ENCODE data around the gene MALAT1.

MALAT1 gene

GRCh38 chr11:65538232-65538914 is 39.5 kb downstream of the MALAT1 start:
- H3K4me3 ChIP-seq (ENCODE audit: low read depth, low read length), result no peak overlapping the region
- TF ChIP-seq, protein P1, sequence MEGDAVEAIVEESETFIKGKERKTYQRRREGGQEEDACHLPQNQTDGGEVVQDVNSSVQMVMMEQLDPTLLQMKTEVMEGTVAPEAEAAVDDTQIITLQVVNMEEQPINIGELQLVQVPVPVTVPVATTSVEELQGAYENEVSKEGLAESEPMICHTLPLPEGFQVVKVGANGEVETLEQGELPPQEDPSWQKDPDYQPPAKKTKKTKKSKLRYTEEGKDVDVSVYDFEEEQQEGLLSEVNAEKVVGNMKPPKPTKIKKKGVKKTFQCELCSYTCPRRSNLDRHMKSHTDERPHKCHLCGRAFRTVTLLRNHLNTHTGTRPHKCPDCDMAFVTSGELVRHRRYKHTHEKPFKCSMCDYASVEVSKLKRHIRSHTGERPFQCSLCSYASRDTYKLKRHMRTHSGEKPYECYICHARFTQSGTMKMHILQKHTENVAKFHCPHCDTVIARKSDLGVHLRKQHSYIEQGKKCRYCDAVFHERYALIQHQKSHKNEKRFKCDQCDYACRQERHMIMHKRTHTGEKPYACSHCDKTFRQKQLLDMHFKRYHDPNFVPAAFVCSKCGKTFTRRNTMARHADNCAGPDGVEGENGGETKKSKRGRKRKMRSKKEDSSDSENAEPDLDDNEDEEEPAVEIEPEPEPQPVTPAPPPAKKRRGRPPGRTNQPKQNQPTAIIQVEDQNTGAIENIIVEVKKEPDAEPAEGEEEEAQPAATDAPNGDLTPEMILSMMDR (conservative IDR thresholded peaks at IDR 0.05; ENCODE audit: low read depth, low read length), result no peak
- no peak for DNase-seq (ENCODE audit: low read depth)

DNA sequence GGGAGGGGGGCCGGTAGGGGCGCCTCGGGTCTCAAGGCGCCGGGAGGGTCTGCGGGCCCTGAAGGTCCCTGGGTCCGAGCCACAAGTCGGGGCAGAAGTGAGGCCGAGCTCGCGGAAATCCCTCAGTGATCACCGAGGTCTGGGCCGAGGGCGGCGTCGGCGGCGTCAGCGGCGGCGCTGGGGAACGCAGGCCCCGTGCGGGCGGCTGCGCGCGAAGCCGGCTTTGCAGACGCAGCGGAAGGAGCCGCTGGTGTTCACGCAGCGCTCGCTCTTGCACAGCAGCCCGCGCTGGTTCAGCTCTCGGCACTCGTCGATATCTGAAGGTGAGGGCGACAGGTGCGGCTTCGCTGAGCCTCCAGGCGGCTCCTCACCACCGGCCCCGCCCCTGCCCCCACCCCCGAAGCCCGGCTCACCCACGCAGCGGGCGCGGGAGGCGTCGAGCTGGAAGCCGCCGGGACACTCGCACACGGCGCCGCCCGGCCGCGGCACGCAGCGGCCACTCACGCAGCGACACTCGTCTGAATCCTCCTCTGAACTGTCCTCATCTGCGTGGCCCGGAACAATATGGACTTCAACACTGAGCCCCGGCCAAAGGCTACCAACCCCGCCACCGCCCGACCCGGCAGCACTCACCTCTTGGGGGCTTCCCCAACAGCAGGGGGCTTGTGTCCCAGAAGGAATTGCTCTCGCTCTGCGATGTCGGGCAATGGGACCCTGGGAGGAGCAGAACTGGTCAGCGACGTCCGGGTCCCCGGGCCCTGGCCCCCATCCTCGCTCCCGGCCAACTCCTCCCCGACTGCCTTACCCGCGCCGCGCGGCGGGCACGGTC is 40.3 kb downstream of the MALAT1 start:
- no peak for DNase-seq (ENCODE audit: low read depth)
- H3K4me3 ChIP-seq (ENCODE audit: low read depth, low read length), result no peak overlapping the region
- TF ChIP-seq, protein P1 (conservative IDR thresholded peaks at IDR 0.05; ENCODE audit: low read depth, low read length), result no peak

DNA sequence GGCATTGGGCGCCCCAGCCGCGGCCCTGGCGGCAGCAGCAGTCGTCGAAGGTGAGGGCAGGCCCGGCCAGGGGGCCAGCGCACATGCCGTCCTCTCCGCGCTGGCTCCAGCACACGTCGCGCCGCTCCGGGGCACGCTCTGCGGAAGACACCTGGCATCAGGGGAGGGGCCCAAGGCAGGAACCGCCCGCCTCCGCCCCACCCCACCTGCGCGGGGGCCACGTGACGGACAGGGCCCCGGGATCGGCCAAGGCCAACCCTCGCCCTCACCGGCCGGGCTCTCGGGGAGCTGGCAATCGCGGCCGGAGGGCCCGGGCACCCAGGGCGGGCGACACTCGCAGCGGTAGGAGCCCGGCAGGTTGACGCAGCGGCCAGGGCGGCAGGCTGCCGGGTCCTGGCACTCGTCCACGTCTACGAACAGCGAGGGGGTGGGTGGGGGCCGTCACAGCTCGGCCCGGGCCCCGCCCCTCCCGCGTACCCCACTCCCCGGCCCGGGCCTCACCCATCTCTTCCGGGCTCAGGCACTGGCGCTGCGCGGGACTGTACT is 41.0 kb downstream of the MALAT1 start:
- TF ChIP-seq, protein P1 (conservative IDR thresholded peaks at IDR 0.05; ENCODE audit: low read depth, low read length), result no peak
- no peak for DNase-seq (ENCODE audit: low read depth)
- peak overlapping the region; percentile 55 for H3K4me3 ChIP-seq (ENCODE audit: low read depth, low read length)

GRCh38 chr11:65540290-65541092 is 41.6 kb downstream of the MALAT1 start:
- H3K4me3 ChIP-seq (ENCODE audit: low read depth, low read length), result peak overlapping the region; percentile 55
- TF ChIP-seq, protein P1 (conservative IDR thresholded peaks at IDR 0.05; ENCODE audit: low read depth, low read length), result peak; percentile 89

DNA sequence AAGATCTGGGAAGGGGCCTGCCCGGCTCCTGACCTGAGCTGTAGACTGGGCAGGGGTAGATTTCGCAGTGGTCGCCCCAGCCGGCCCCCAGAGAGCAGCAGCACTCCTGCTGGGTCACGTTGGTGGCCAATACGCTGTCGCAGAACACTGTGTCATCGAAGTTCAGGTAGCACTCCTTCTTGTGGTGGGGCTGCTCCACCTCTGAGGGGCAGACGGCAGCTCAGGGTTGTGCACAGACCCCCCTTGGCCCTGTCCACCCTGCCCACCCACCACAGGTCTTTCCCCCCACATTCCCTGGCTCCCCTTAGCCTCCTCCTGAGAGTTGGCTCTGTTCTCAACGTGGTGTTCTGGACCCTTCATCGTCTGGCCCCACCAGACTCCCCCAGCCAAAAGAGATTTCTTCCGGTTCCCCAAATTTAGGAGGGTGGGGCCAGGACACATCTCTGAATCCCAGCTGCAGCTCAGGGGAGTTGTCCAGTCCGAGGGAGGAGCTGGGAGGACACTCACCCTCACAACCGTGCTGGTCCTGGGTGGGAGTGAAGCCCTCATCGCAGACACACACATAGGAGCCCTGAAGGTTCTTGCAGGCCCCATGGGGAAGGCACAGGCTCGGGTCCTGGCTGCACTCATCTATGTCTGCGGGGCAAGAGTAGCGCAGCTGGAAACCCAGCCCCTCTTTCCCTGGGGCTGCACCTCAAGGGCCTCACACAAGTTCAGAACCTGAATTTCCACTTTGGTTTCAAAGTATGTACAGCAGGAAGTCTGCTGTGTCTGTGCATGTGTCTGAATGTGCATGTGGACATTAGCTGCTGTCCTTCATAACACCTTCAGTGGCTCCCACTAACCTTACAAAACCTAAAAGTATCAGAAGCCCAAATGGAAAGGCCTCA is 42.5 kb downstream of the MALAT1 start:
- no peak for DNase-seq (ENCODE audit: low read depth)
- TF ChIP-seq, protein P1 (conservative IDR thresholded peaks at IDR 0.05; ENCODE audit: low read depth, low read length), result no peak

More at GRCh38 chr11:65540290-65541092, 41.6 kb downstream of the MALAT1 start:
- DNase-seq (ENCODE audit: low read depth), result peak; percentile 91

More for the DNA sequence above, 42.5 kb downstream of the MALAT1 start:
- H3K4me3 ChIP-seq (ENCODE audit: low read depth, low read length), result peak overlapping the region; percentile 55
